CD14-positive monocyte (primary cell): Measurements from ENCODE around the gene MAD1L1. TPM values are rescaled to one million over a fixed set of nuclear protein-coding genes. Genes with fewer than 3 reads are reported as not detected.

Source experiments
- DNase-seq, 3 donors: peaks; one replicate each; pipeline ENCODE4 v3.0.0-alpha.2; 2011 to 2022
- H2AFZ ChIP-seq: 2 replicates; pipeline ENCODE4 v1.6.0; 2012; ENCODE audit warnings: mild to moderate bottlenecking, low read depth, low read length, inconsistent platforms; ENCODE audit not compliant: insufficient read depth, poor library complexity, severe bottlenecking
- H3K27ac ChIP-seq, 2 donors: 1 replicate in 1 of 2; 2 replicates in 1 of 2; pipeline ENCODE4 v1.5.1; 2012 to 2013; ENCODE audit warnings: low read length in 2 of 2, control low read depth in 1 of 2, inconsistent platforms in 1 of 2, low read depth in 1 of 2, mild to moderate bottlenecking in 1 of 2
- H3K27me3 ChIP-seq, 2 donors: one replicate each; pipeline versions ENCODE4 v1.6.0 to v1.6.1; 2011 to 2013; ENCODE audit warnings: low read length in 2 of 2; ENCODE audit not compliant: control insufficient read depth in 2 of 2, insufficient read depth in 2 of 2
- H3K36me3 ChIP-seq, 2 donors: replicated peaks in 1 of 2; 1 replicate in 1 of 2; 2 replicates in 1 of 2; pipeline versions ENCODE4 v1.5.1 to v1.6.1; 2012 to 2013; ENCODE audit warnings: low read length in 2 of 2, control low read depth in 1 of 2, inconsistent platforms in 1 of 2, mild to moderate bottlenecking in 1 of 2; ENCODE audit not compliant: insufficient read depth in 2 of 2, control insufficient read depth in 1 of 2
- H3K4me1 ChIP-seq, 2 donors: 1 replicate in 1 of 2; 2 replicates in 1 of 2; pipeline versions ENCODE4 v1.5.1 to v1.6.1; 2012 to 2013; ENCODE audit warnings: low read length in 2 of 2, control low read depth in 1 of 2, inconsistent platforms in 1 of 2, mild to moderate bottlenecking in 1 of 2, moderate library complexity in 1 of 2; ENCODE audit not compliant: insufficient read depth in 2 of 2, control insufficient read depth in 1 of 2
- H3K4me2 ChIP-seq: replicated peaks from 2 replicates; pipeline ENCODE3; 2012; ENCODE audit warnings: low read length, moderate library complexity, mild to moderate bottlenecking; ENCODE audit not compliant: poor library complexity, severe bottlenecking; ENCODE audit errors: extremely low read depth
- H3K4me3 ChIP-seq, 3 experiments: fragments of 200-600 bp in 1 of 3; sonication (generic) in 1 of 3; replicated peaks in 1 of 3; 1 replicate in 2 of 3; 2 replicates in 1 of 3; pipeline ENCODE4 v1.5.1; 2011 to 2013; ENCODE audit warnings: low read length in 3 of 3, mild to moderate bottlenecking in 3 of 3, control low read depth in 2 of 3, low read depth in 2 of 3, inconsistent platforms in 1 of 3, moderate library complexity in 1 of 3
- H3K79me2 ChIP-seq: 2 replicates; pipeline ENCODE4 v1.6.0; 2012; ENCODE audit warnings: mild to moderate bottlenecking, control low read depth, inconsistent platforms, low read length, moderate library complexity; ENCODE audit not compliant: insufficient read depth
- H3K9ac ChIP-seq: 2 replicates; pipeline ENCODE4 v1.6.0; 2017; ENCODE audit warnings: low read length, mild to moderate bottlenecking; ENCODE audit not compliant: insufficient read depth, poor library complexity, severe bottlenecking
- H3K9me3 ChIP-seq, 2 donors: replicated peaks in 1 of 2; 1 replicate in 1 of 2; 2 replicates in 1 of 2; pipeline versions ENCODE4 v1.5.1 to v1.6.1; 2012 to 2013; ENCODE audit warnings: low read length in 2 of 2, control low read depth in 1 of 2; ENCODE audit not compliant: control insufficient read depth in 1 of 2, insufficient read depth in 1 of 2
- H4K20me1 ChIP-seq: 2 replicates; pipeline ENCODE4 v1.6.0; 2012; ENCODE audit warnings: mild to moderate bottlenecking, low read length, control low read depth, moderate library complexity; ENCODE audit not compliant: insufficient read depth
- H3K27ac Mint-ChIP-seq, 7 donors: one replicate each; pipeline ENCODE4 v1.8.0; 2020; ENCODE audit warnings: mild to moderate bottlenecking in 7 of 7, mixed read lengths in 7 of 7, moderate library complexity in 6 of 7, inconsistent platforms in 2 of 7
- H3K27me3 Mint-ChIP-seq, 3 donors: one replicate each; pipeline ENCODE4 v1.8.0; 2021 to 2022; ENCODE audit warnings: low read depth in 3 of 3, mild to moderate bottlenecking in 3 of 3, mixed read lengths in 3 of 3, moderate library complexity in 3 of 3, inconsistent platforms in 1 of 3
- H3K36me3 Mint-ChIP-seq, 2 donors: one replicate each; pipeline ENCODE4 v1.8.0; 2020; ENCODE audit warnings: mixed read lengths in 2 of 2, inconsistent platforms in 1 of 2, mild to moderate bottlenecking in 1 of 2
- H3K4me1 Mint-ChIP-seq: one replicate; pipeline ENCODE4 v1.8.0; 2020; ENCODE audit warnings: mild to moderate bottlenecking, mixed read lengths
- H3K4me3 Mint-ChIP-seq, 2 donors: one replicate each; pipeline ENCODE4 v1.8.0; 2020; ENCODE audit warnings: mild to moderate bottlenecking in 2 of 2, mixed read lengths in 2 of 2, moderate library complexity in 1 of 2
- H3K9me3 Mint-ChIP-seq, 7 donors: one replicate each; pipeline ENCODE4 v1.8.0; 2020 to 2022; ENCODE audit warnings: mixed read lengths in 7 of 7, mild to moderate bottlenecking in 6 of 7, moderate library complexity in 6 of 7, inconsistent platforms in 2 of 7
- CTCF ChIP-seq: fragments of 200-600 bp; IDR thresholded peaks from one replicate; pipeline ENCODE4 v1.8.0; 2022; ENCODE audit warnings: antibody characterized with exemption, mild to moderate bottlenecking
- WGBS: methylation state at CpG from one replicate; pipeline ENCODE4 v1.1.5; 2013; ENCODE audit warnings: missing lambda C conversion rate; ENCODE audit not compliant: insufficient coverage; 5-methylcytosine and 5-hydroxymethylcytosine counted together
- intact Hi-C, 2 donors: fragments of 100-400 bp; cut with micrococcal nuclease; formaldehyde crosslinking; loops; one replicate each; pipeline versions ENCODE4 v1.15.0 to v1.15.1; 2023
- polyA plus RNA-seq, 3 donors: library from polyadenylated mRNA; depleted of rRNA in 1 of 3; unstranded in 2 of 3; stranded (reverse) in 1 of 3; fragments of 300-500 nt in 2 of 3; fragments of >200 nt in 1 of 3; fragmentation: Illumina TruSeq in 2 of 3; gene quantifications; 1 replicate in 2 of 3; 2 replicates in 1 of 3; pipeline ENCODE4 v1.2.3, GENCODE V29; 2012 to 2021

The MAD1L1 gene
- polyA plus RNA-seq, 3 donors, result 22.0 to 39.4 (median 33.2) TPM

GRCh38 chr7:2120251-2120660, 112.5 kb downstream of the MAD1L1 start:
- no peak overlapping the region for H2AFZ ChIP-seq
- peaks cover 15 to 21% (median 17%) of the 10 kb centered on the region in 7 donors for H3K9me3 Mint-ChIP-seq
- H3K27ac Mint-ChIP-seq, result peak overlapping the region in 3 of 7 donors; percentile 3 to 72 (median 48)
- H3K27me3 Mint-ChIP-seq, result peaks cover 0 to 2% (median 0%) of the 10 kb centered on the region in 3 donors
- no peak overlapping the region for H3K4me3 ChIP-seq
- H3K79me2 ChIP-seq, result no peaks in the 10 kb centered on the region
- peaks cover 33 to 50% of the 10 kb centered on the region in 2 donors for H3K36me3 Mint-ChIP-seq
- H3K36me3 ChIP-seq, result peaks cover 11 to 28% of the 10 kb centered on the region in 2 donors
- H4K20me1 ChIP-seq, result no peaks in the 10 kb centered on the region
- no peak overlapping the region for H3K9ac ChIP-seq
- H3K4me2 ChIP-seq, result no peak overlapping the region
- peaks cover 5 to 17% of the 10 kb centered on the region in 2 donors for H3K9me3 ChIP-seq
- DNase-seq, result no peak
- H3K4me1 ChIP-seq, result peaks cover 0 to 11% of the 10 kb centered on the region in 2 donors
- H3K4me3 Mint-ChIP-seq, result no peak overlapping the region
- no peak for TF ChIP-seq CTCF
- no peaks in the 10 kb centered on the region for H3K27me3 ChIP-seq
- H3K27ac ChIP-seq, result no peak overlapping the region
- 21% methylated on average over 11 of the region's 12 CpGs for WGBS
- intact Hi-C loops, result no loop called here
- H3K4me1 Mint-ChIP-seq, result peaks cover 18% of the 10 kb centered on the region

GRCh38 chr7:2118630-2119190, 114.0 kb downstream of the MAD1L1 start:
- Histone ChIP-seq H3K27me3 (no peaks in the 10 kb centered on the region), H3K9me3 (peaks cover 5 to 17% of the 10 kb centered on the region in 2 donors), H3K4me2 (no peak overlapping the region), H3K27ac (no peak overlapping the region), H3K36me3 (peaks cover 10 to 21% of the 10 kb centered on the region in 2 donors), H4K20me1 (no peaks in the 10 kb centered on the region), H3K9ac (no peak overlapping the region), H2AFZ (no peak overlapping the region), H3K4me1 (peaks cover 0 to 11% of the 10 kb centered on the region in 2 donors), H3K4me3 (no peak overlapping the region), H3K79me2 (no peaks in the 10 kb centered on the region)
- WGBS, result 97% methylated on average over 25 of the region's 25 CpGs
- H3K9me3 Mint-ChIP-seq, result peaks cover 15 to 22% (median 17%) of the 10 kb centered on the region in 7 donors
- H3K27me3 Mint-ChIP-seq, result peaks cover 0 to 5% (median 0%) of the 10 kb centered on the region in 3 donors
- no peak for DNase-seq
- no peak overlapping the region for H3K4me3 Mint-ChIP-seq
- peaks cover 20% of the 10 kb centered on the region for H3K4me1 Mint-ChIP-seq
- H3K27ac Mint-ChIP-seq, result peak overlapping the region in 1 of 7 donors; percentile 69
- peaks cover 46 to 56% of the 10 kb centered on the region in 2 donors for H3K36me3 Mint-ChIP-seq
- TF ChIP-seq CTCF, result no peak
- intact Hi-C loops, result no loop called here
